Measurements from ENCODE around the gene THUMPD1.
A peak's percentile ranks its signal among the peaks of the same experiment; 100 is the strongest.
"Not testable (repeated sequence)": the region's sequence is repeated elsewhere in the genome, so short reads cannot be mapped to it uniquely, and the experiment has no call there.

The THUMPD1 gene

GRCh38 chr16:20755238-20755637, 13.6 kb upstream of the THUMPD1 start:
- DNase-seq, result no peak
- intact Hi-C loops (cut with DNase I), result no loop called here

GRCh38 chr16:20753727-20754126, 12.1 kb upstream of the THUMPD1 start:
- intact Hi-C loops (cut with DNase I), result no loop called here
- no peak for DNase-seq

- intact Hi-C loops (cut with DNase I), result no loop called here
- DNase-seq, result no peak
Measured at GRCh38 chr16:20750558-20750957, 8.9 kb upstream of the THUMPD1 start.

- no peak for DNase-seq
- intact Hi-C loops (cut with DNase I), result no loop called here
Measured at GRCh38 chr16:20749474-20749873, 7.9 kb upstream of the THUMPD1 start.

GRCh38 chr16:20747030-20747816, 5.6 kb upstream of the THUMPD1 start:
- no peak for DNase-seq
- intact Hi-C loops (cut with DNase I), result no loop called here

GRCh38 chr16:20746461-20746860, 4.8 kb upstream of the THUMPD1 start:
- DNase-seq, result no peak
- intact Hi-C loops (cut with DNase I), result no loop called here

- intact Hi-C loops (cut with DNase I), result no loop called here
- DNase-seq, result peak in 2 of 42 donors; percentile 3 to 38
Measured at GRCh38 chr16:20744922-20745440, 3.4 kb upstream of the THUMPD1 start.

GRCh38 chr16:20743591-20743990, 2.0 kb upstream of the THUMPD1 start:
- intact Hi-C loops (cut with DNase I), result no loop called here
- no peak for DNase-seq

- intact Hi-C loops (cut with DNase I), result no loop called here
- DNase-seq, result peak; percentile 81 to 96 (median 92)
Measured at GRCh38 chr16:20740901-20741521, 607 bp downstream of the THUMPD1 start.

- DNase-seq, result peak in 2 of 42 donors; percentile 4 to 9
- intact Hi-C loops (cut with DNase I), result no loop called here
Measured at GRCh38 chr16:20740007-20740883, 1.4 kb downstream of the THUMPD1 start.

GRCh38 chr16:20735490-20735889, 6.1 kb downstream of the THUMPD1 start:
- no peak for DNase-seq
- intact Hi-C loops (cut with DNase I), result no loop called here

- intact Hi-C loops (cut with DNase I), result no loop called here
- DNase-seq, result no peak
Measured at GRCh38 chr16:20734782-20735181, 6.8 kb downstream of the THUMPD1 start.

GRCh38 chr16:20734056-20734455, 7.6 kb downstream of the THUMPD1 start:
- intact Hi-C loops (cut with DNase I), result no loop called here
- no peak for DNase-seq

GRCh38 chr16:20729141-20729540, 12.5 kb downstream of the THUMPD1 start:
- intact Hi-C loops (cut with DNase I), result no loop called here

GRCh38 chr16:20727181-20727580, 14.4 kb downstream of the THUMPD1 start:
- no peak for DNase-seq
- intact Hi-C loops (cut with DNase I), result no loop called here

More at GRCh38 chr16:20729141-20729540, 12.5 kb downstream of the THUMPD1 start:
- DNase-seq, result no peak

GRCh38 chr16:20726661-20727060, 15.0 kb downstream of the THUMPD1 start:
- intact Hi-C loops (cut with DNase I), result no loop called here
- no peak for DNase-seq

- intact Hi-C loops (cut with DNase I), result no loop called here
- no peak for DNase-seq
Measured at GRCh38 chr16:20720251-20720650, 21.4 kb downstream of the THUMPD1 start.

- intact Hi-C loops (cut with DNase I); DNase-seq: not testable (repeated sequence)
Measured at GRCh38 chr16:20717718-20718117, 23.9 kb downstream of the THUMPD1 start.

GRCh38 chr16:20711277-20711911, 30.2 kb downstream of the THUMPD1 start:
- DNase-seq, result no peak
- intact Hi-C loops (cut with DNase I), result no loop called here

Measured in head of caudate nucleus (tissue), 42 donors.